IMR-90 (cell line): ENCODE results near the gene TSEN15.

Experiments
- MXI1 ChIP-seq: IDR thresholded peaks from 2 replicates; pipeline ENCODE4 v1.6.1; 2012; ENCODE audit warnings: low read depth, mild to moderate bottlenecking, low read length, moderate library complexity, borderline replicate concordance
- TF ChIP-seq, protein P1 (sequence below): conservative IDR thresholded peaks from 2 replicates; pipeline ENCODE4 v1.5.1; 2012; ENCODE audit warnings: mild to moderate bottlenecking, low read depth, low read length, improper control_type of control experiment

DNA sequence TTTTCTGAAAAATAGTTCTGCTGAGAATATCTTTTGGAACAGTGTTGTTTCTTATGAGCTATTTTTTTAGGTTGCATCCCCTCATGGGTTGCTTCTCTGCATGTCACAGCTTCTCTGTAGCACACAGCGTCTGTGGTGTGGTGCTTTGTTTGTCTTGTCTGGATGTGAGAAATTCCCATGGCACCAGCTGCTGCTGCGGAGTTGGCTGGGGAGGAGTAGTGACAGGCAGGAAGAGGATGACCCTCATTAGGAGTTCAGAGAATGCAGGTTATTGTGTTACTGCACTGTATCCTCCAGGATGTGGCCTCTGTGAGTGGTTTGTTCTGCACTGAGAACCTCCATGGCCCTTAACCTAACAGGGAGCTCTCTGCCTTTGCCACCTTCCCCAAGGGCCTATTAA, 64.8 kb downstream of the TSEN15 start:
- TF ChIP-seq MXI1 = no peak
- TF ChIP-seq, protein P1, sequence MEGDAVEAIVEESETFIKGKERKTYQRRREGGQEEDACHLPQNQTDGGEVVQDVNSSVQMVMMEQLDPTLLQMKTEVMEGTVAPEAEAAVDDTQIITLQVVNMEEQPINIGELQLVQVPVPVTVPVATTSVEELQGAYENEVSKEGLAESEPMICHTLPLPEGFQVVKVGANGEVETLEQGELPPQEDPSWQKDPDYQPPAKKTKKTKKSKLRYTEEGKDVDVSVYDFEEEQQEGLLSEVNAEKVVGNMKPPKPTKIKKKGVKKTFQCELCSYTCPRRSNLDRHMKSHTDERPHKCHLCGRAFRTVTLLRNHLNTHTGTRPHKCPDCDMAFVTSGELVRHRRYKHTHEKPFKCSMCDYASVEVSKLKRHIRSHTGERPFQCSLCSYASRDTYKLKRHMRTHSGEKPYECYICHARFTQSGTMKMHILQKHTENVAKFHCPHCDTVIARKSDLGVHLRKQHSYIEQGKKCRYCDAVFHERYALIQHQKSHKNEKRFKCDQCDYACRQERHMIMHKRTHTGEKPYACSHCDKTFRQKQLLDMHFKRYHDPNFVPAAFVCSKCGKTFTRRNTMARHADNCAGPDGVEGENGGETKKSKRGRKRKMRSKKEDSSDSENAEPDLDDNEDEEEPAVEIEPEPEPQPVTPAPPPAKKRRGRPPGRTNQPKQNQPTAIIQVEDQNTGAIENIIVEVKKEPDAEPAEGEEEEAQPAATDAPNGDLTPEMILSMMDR = no peak
